IMR-90 (cell line): Measurements from ENCODE around the gene FMO1. TPM values are rescaled to one million over a fixed set of nuclear protein-coding genes. Genes with fewer than 3 reads are reported as not detected.

Experiments used
- ATAC-seq: fragments of 200-7000 bp; cut with Tn5 transposase; 2 replicates; pipeline ENCODE4 v1.9.1; 2020; ENCODE audit warnings: low read depth, mild to moderate bottlenecking, moderate library complexity
- BruUV-seq: library from RNA; stranded (reverse); fragments of 400-500 nt; replicated peaks from 2 replicates; lab custom pipeline; 2021; lab: Mats Ljungman, UMichigan
- CTCF ChIA-PET: fragments of 300-600 bp; formaldehyde crosslinking; extraction: SDS; loops from one replicate; lab custom pipeline; 2021; ENCODE audit warnings: antibody characterized with exemption; lab: Yijun Ruan, JAX
- POLR2A ChIA-PET: fragments of 300-600 bp; sonication (Branson Sonifier 250); formaldehyde crosslinking; loops from one replicate; lab custom pipeline; 2022; ENCODE audit warnings: antibody characterized with exemption; ENCODE audit not compliant: unreplicated experiment; lab: Charles Lee
- DNase-seq: peaks from one replicate; pipeline ENCODE4 v3.0.0; 2013
- H2AFZ ChIP-seq: replicated peaks from 2 replicates; pipeline ENCODE3; 2013; ENCODE audit warnings: low read length, mild to moderate bottlenecking; ENCODE audit not compliant: poor library complexity
- H2AK5ac ChIP-seq: 2 replicates; pipeline ENCODE4 v1.6.1; 2013; ENCODE audit warnings: low read depth, low read length, inconsistent platforms
- H2AK9ac ChIP-seq: replicated peaks from 2 replicates; pipeline ENCODE3; 2013; ENCODE audit warnings: mild to moderate bottlenecking, low read depth, low read length, moderate library complexity; ENCODE audit not compliant: poor library complexity
- H2BK120ac ChIP-seq: 2 replicates; pipeline ENCODE4 v1.6.1; 2013; ENCODE audit warnings: low read depth, low read length, inconsistent platforms
- H2BK15ac ChIP-seq: 3 replicates; pipeline ENCODE4 v1.6.1; 2013; ENCODE audit warnings: low read depth, low read length, inconsistent platforms
- H2BK20ac ChIP-seq: 2 replicates; pipeline ENCODE4 v1.6.1; 2013; ENCODE audit warnings: low read depth, mild to moderate bottlenecking, inconsistent platforms, low read length, moderate library complexity
- H2BK5ac ChIP-seq: 2 replicates; pipeline ENCODE4 v1.6.1; 2013; ENCODE audit warnings: mild to moderate bottlenecking, low read depth, low read length, inconsistent platforms; ENCODE audit not compliant: poor library complexity, severe bottlenecking
- H3K14ac ChIP-seq: replicated peaks from 2 replicates; pipeline ENCODE4 v1.6.1; 2013; ENCODE audit warnings: low read depth, low read length, inconsistent platforms
- H3K18ac ChIP-seq: 2 replicates; pipeline ENCODE4 v1.6.1; 2013; ENCODE audit warnings: low read depth, low read length, control low read depth
- H3K23ac ChIP-seq: 2 replicates; pipeline ENCODE4 v1.6.1; 2013; ENCODE audit warnings: low read depth, low read length, inconsistent platforms
- H3K27ac ChIP-seq: 2 replicates; pipeline ENCODE4 v1.5.1; 2013; ENCODE audit warnings: mild to moderate bottlenecking, control low read depth, low read length; ENCODE audit not compliant: insufficient read depth
- H3K27me3 ChIP-seq: 2 replicates; pipeline ENCODE4 v1.6.1; 2013; ENCODE audit warnings: low read length; ENCODE audit not compliant: control insufficient read depth, insufficient read depth
- H3K36me3 ChIP-seq: 2 replicates; pipeline ENCODE4 v1.6.1; 2013; ENCODE audit warnings: low read length, mixed read lengths; ENCODE audit not compliant: control insufficient read depth, insufficient read depth
- H3K4ac ChIP-seq: 2 replicates; pipeline ENCODE4 v1.6.1; 2013; ENCODE audit warnings: low read depth, low read length, inconsistent platforms
- H3K4me1 ChIP-seq: 2 replicates; pipeline ENCODE4 v1.6.1; 2013; ENCODE audit warnings: low read length, mixed read lengths; ENCODE audit not compliant: control insufficient read depth, insufficient read depth
- H3K4me2 ChIP-seq: 2 replicates; pipeline ENCODE4 v1.6.1; 2013; ENCODE audit warnings: low read depth, mild to moderate bottlenecking, control low read depth, low read length, moderate library complexity
- H3K4me3 ChIP-seq: 2 replicates; pipeline ENCODE4 v1.5.1; 2013; ENCODE audit warnings: low read depth, mild to moderate bottlenecking, control low read depth, low read length, moderate library complexity; ENCODE audit not compliant: insufficient read depth
- H3K56ac ChIP-seq: 2 replicates; pipeline ENCODE4 v1.6.1; 2013; ENCODE audit warnings: low read length, inconsistent platforms; ENCODE audit not compliant: insufficient read depth; ENCODE audit errors: extremely low read depth
- H3K79me1 ChIP-seq, 2 experiments: 2 replicates each; pipeline ENCODE4 v1.6.1; 2013; ENCODE audit warnings: low read length in 2 of 2, inconsistent platforms in 1 of 2, low read depth in 1 of 2
- H3K9ac ChIP-seq: 2 replicates; pipeline ENCODE4 v1.6.1; 2013; ENCODE audit warnings: low read depth, low read length, control low read depth
- H3K9me1 ChIP-seq: 2 replicates; pipeline ENCODE4 v1.6.1; 2013; ENCODE audit warnings: low read length, inconsistent platforms; ENCODE audit not compliant: insufficient read depth
- H3K9me3 ChIP-seq: 2 replicates; pipeline ENCODE4 v1.6.1; 2013; ENCODE audit warnings: low read length; ENCODE audit not compliant: control insufficient read depth, insufficient read depth
- H4K20me1 ChIP-seq: 2 replicates; pipeline ENCODE4 v1.6.1; 2013; ENCODE audit warnings: low read length, inconsistent platforms; ENCODE audit not compliant: insufficient read depth
- H4K5ac ChIP-seq: 2 replicates; pipeline ENCODE4 v1.6.1; 2013; ENCODE audit warnings: mild to moderate bottlenecking, low read depth, low read length, control low read depth
- H4K8ac ChIP-seq, 2 experiments: 2 replicates each; pipeline ENCODE4 v1.6.1; 2013; ENCODE audit warnings: low read depth in 2 of 2, low read length in 2 of 2, control low read depth in 1 of 2, inconsistent platforms in 1 of 2
- H4K91ac ChIP-seq: 2 replicates; pipeline ENCODE4 v1.6.1; 2013; ENCODE audit warnings: low read depth, low read length, inconsistent platforms; ENCODE audit not compliant: insufficient read depth
- RCOR1 ChIP-seq: IDR thresholded peaks from 2 replicates; pipeline ENCODE4 v1.6.1; 2012; ENCODE audit warnings: mild to moderate bottlenecking, low read length, improper control_type of control experiment; ENCODE audit not compliant: insufficient replicate concordance
- WGBS, 2 experiments: methylation state at CpG; one replicate each; pipeline versions ENCODE4 v1.1.5 to v1.1.7; 2013; ENCODE audit warnings: missing lambda C conversion rate in 2 of 2; ENCODE audit not compliant: insufficient read length in 1 of 2; ENCODE audit errors: extremely low coverage in 2 of 2; 5-methylcytosine and 5-hydroxymethylcytosine counted together
- dilution Hi-C: fragments of 300-500 bp; cut with HindIII; formaldehyde crosslinking; loops from one replicate; pipeline ENCODE4 v1.14.3; 2018; ENCODE audit warnings: low sequenced_read_pairs; ENCODE audit not compliant: unreplicated experiment
- in situ Hi-C: fragments of 300-500 bp; cut with MboI; formaldehyde crosslinking; loops from 3 replicates; pipeline ENCODE4 v1.14.3; 2019; ENCODE audit warnings: low sequenced_read_pairs, inconsistent platforms, mixed read lengths
- intact Hi-C: fragments of 100-400 bp; cut with micrococcal nuclease; formaldehyde crosslinking; loops from 2 replicates; pipeline ENCODE4 v1.10.0; 2022
- polyA plus RNA-seq, 3 experiments: library from polyadenylated mRNA; depleted of rRNA; stranded (reverse); fragments of >200 nt; gene quantifications; 2 replicates each; pipeline ENCODE4 v1.2.3, GENCODE V29; 2012; ENCODE audit warnings: low replicate concordance in 1 of 3
- total RNA-seq: library from RNA; depleted of rRNA; stranded (reverse); fragments of >200 nt; gene quantifications from 2 replicates; pipeline ENCODE4 v1.2.3, GENCODE V29; 2012

The FMO1 gene
- total and polyA plus RNA-seq, 2 of the 4 experiments (the other 2 are of a cell fraction) = not detected

- no peak overlapping the region for H2BK5ac ChIP-seq
- H3K23ac ChIP-seq = no peak overlapping the region
- peaks cover 2% of the 10 kb centered on the region for H3K27me3 ChIP-seq
- no peak for ATAC-seq
- no peak overlapping the region for H3K56ac ChIP-seq
- no peak overlapping the region for H2AFZ ChIP-seq
- no peaks in the 10 kb centered on the region for H4K20me1 ChIP-seq
- no peak for TF ChIP-seq RCOR1
- no peak overlapping the region for H4K91ac ChIP-seq
- DNase-seq = no peak
- H3K4me3 ChIP-seq = no peak overlapping the region
- BruUV-seq = no TSS peak
- H2AK9ac ChIP-seq = no peak overlapping the region
- H3K36me3 ChIP-seq = no peaks in the 10 kb centered on the region
- H3K14ac ChIP-seq = no peak overlapping the region
- H3K9me1 ChIP-seq = no peaks in the 10 kb centered on the region
- ChIA-PET CTCF (no interaction called here), POLR2A (no interaction called here)
- no peak overlapping the region for H3K9ac ChIP-seq
- H3K9me3 ChIP-seq = no peaks in the 10 kb centered on the region
- H3K4me2 ChIP-seq = no peak overlapping the region
- dilution Hi-C loops (no loop called here), intact Hi-C loops (no loop called here), in situ Hi-C loops (no loop called here)
- H2BK20ac ChIP-seq = no peak overlapping the region
- no peak overlapping the region for H4K5ac ChIP-seq
- H3K18ac ChIP-seq = no peak overlapping the region
- no peak overlapping the region for H3K4ac ChIP-seq
- no peak overlapping the region for H2BK120ac ChIP-seq
- WGBS, 2 experiments = 90% methylated on average over 2 of the region's 4 CpGs; no CpG with 5 or more reads in 1 of the 2 experiments
- no peak overlapping the region for H2BK15ac ChIP-seq
- H3K27ac ChIP-seq = no peak overlapping the region
- no peak overlapping the region for H4K8ac ChIP-seq
- H3K4me1 ChIP-seq = no peaks in the 10 kb centered on the region
- H2AK5ac ChIP-seq = no peak overlapping the region
- H3K79me1 ChIP-seq = no peaks in the 10 kb centered on the region
Measured at GRCh38 chr1:171261336-171261735, 13.0 kb downstream of the FMO1 start.
